Endometrial microvascular endothelial cells (primary cell): Measurements from ENCODE around the gene PIK3R5. TPM values are rescaled to one million over a fixed set of nuclear protein-coding genes. Genes with fewer than 3 reads are reported as not detected.
"Not testable (repeated sequence)": the region's sequence is repeated elsewhere in the genome, so short reads cannot be mapped to it uniquely, and the experiment has no call there.

ENCODE experiments used
- in situ Hi-C: cut with HindIII; loops from 2 replicates; pipeline ENCODE4 v1.10.0; 2017; ENCODE audit warnings: low sequenced_read_pairs, low pct_unique_long_range_greater_than_20kb; ENCODE audit errors: inconsistent ontology term
- total RNA-seq: library from RNA; depleted of rRNA; stranded (reverse); fragments of >200 nt; gene quantifications from one replicate; pipeline ENCODE4 v1.2.3, GENCODE V29; 2015; ENCODE audit errors: inconsistent ontology term

Gene PIK3R5
- total RNA-seq, 1 donor from 2014 or later: not detected

GRCh38 chr17:8871081-8871581, 94.4 kb downstream of the PIK3R5 start:
- in situ Hi-C loops: no loop called here

- in situ Hi-C loops: no loop called here
Measured at GRCh38 chr17:8870406-8871040, 95.0 kb downstream of the PIK3R5 start.

GRCh38 chr17:8869114-8869815, 96.2 kb downstream of the PIK3R5 start:
- in situ Hi-C loops: no loop called here

- in situ Hi-C loops: no loop called here
Measured at GRCh38 chr17:8868529-8868951, 97.0 kb downstream of the PIK3R5 start.

- in situ Hi-C loops: no loop called here
Measured at GRCh38 chr17:8868092-8868491, 97.4 kb downstream of the PIK3R5 start.

GRCh38 chr17:8867361-8867981, 98.0 kb downstream of the PIK3R5 start, which contains the start of gene PIK3R6:
PIK3R6 (minus strand) TSS chr17:8867674; CDS start chr17:8849794, 17,880 bp downstream.
- in situ Hi-C loops: no loop called here

- in situ Hi-C loops: no loop called here
Measured at GRCh38 chr17:8865811-8866210, 99.7 kb downstream of the PIK3R5 start.

- in situ Hi-C loops: no loop called here
Measured at GRCh38 chr17:8865385-8865784, 100.1 kb downstream of the PIK3R5 start.

- in situ Hi-C loops: no loop called here
Measured at GRCh38 chr17:8862213-8863056, 103.1 kb downstream of the PIK3R5 start.

GRCh38 chr17:8861495-8862181, 103.9 kb downstream of the PIK3R5 start:
- in situ Hi-C loops: no loop called here

GRCh38 chr17:8859804-8860430, 105.6 kb downstream of the PIK3R5 start:
- in situ Hi-C loops: no loop called here

- in situ Hi-C loops: no loop called here
Measured at GRCh38 chr17:8859027-8859803, 106.3 kb downstream of the PIK3R5 start.

GRCh38 chr17:8857919-8858318, 107.6 kb downstream of the PIK3R5 start:
- in situ Hi-C loops: no loop called here

GRCh38 chr17:8856869-8857575, 108.5 kb downstream of the PIK3R5 start:
- in situ Hi-C loops: no loop called here

- in situ Hi-C loops: not testable (repeated sequence)
Measured at GRCh38 chr17:8856205-8856603, 109.3 kb downstream of the PIK3R5 start.

GRCh38 chr17:8855477-8856204, 109.9 kb downstream of the PIK3R5 start:
- in situ Hi-C loops: no loop called here
